DND-41 (cell line): Measurements from ENCODE around the gene SLC25A3.

Source experiments
- EZH2 ChIP-seq: IDR thresholded peaks from 3 replicates; pipeline ENCODE4 v1.6.1; 2012; ENCODE audit warnings: borderline replicate concordance, low read depth, mild to moderate bottlenecking, moderate library complexity, low read length, inconsistent platforms; ENCODE audit not compliant: severe bottlenecking
- TF ChIP-seq, protein P1 (sequence below): IDR thresholded peaks from 2 replicates; pipeline ENCODE4 v1.5.1; 2012; ENCODE audit warnings: borderline replicate concordance, low read length, moderate library complexity, mild to moderate bottlenecking; ENCODE audit not compliant: poor library complexity, severe bottlenecking; ENCODE audit errors: extremely low read depth

DNA sequence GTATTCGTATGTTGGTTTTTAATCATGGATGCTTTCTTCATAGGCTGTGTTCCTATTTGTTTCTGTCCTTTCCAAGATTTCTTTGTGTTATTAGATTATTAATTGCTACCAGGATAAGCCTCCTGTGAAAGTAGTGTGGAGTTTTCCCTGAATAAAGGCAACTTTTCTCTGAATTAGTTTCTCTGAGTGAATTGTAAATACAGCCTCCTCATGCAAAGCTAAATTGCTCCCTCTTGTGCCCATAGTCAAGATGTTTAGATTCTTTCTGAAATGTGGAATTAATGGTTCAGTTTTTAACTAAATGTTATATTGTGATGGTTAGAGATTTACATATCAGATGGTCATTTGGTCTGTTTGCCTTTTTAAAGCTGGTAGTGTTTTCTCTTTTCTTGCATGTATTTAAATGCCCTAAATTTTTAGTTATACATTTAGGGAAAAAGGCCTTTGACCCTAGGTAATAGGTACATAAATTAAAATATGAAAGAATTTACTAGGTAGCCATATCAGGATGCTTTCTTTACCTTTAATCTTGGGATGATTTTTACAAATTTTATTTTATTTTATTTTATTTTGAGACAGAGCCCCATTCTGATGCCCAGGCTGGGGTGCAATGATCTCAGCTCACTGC, 60.5 kb downstream of the SLC25A3 start:
- TF ChIP-seq, protein P1, sequence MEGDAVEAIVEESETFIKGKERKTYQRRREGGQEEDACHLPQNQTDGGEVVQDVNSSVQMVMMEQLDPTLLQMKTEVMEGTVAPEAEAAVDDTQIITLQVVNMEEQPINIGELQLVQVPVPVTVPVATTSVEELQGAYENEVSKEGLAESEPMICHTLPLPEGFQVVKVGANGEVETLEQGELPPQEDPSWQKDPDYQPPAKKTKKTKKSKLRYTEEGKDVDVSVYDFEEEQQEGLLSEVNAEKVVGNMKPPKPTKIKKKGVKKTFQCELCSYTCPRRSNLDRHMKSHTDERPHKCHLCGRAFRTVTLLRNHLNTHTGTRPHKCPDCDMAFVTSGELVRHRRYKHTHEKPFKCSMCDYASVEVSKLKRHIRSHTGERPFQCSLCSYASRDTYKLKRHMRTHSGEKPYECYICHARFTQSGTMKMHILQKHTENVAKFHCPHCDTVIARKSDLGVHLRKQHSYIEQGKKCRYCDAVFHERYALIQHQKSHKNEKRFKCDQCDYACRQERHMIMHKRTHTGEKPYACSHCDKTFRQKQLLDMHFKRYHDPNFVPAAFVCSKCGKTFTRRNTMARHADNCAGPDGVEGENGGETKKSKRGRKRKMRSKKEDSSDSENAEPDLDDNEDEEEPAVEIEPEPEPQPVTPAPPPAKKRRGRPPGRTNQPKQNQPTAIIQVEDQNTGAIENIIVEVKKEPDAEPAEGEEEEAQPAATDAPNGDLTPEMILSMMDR: peak; percentile 78
- no peak for TF ChIP-seq EZH2
